Vagina (tissue), 2 donors: ENCODE results near the gene ITFG2. TPM values are rescaled to one million over a fixed set of nuclear protein-coding genes. Genes with fewer than 3 reads are reported as not detected.
A peak's percentile ranks its signal among the peaks of the same experiment; 100 is the strongest.

Source experiments
- DNase-seq, 2 donors: peaks; one replicate each; pipeline ENCODE4 v3.0.0-alpha.2; 2017; ENCODE audit errors: extremely low spot score in 2 of 2
- H3K27ac ChIP-seq: fragments of 200-600 bp; sonication (generic); one replicate; pipeline ENCODE4 v1.5.1; 2019
- H3K27me3 ChIP-seq: fragments of 200-600 bp; sonication (generic); one replicate; pipeline ENCODE4 v1.5.1; 2019
- H3K36me3 ChIP-seq, 2 donors: fragments of 200-600 bp; sonication (generic); one replicate each; pipeline ENCODE4 v1.5.1; 2017 to 2019
- H3K4me1 ChIP-seq: fragments of 200-600 bp; sonication (generic); one replicate; pipeline ENCODE4 v1.5.1; 2019
- H3K4me3 ChIP-seq, 2 donors: fragments of 200-600 bp; sonication (generic); 1 replicate in 1 of 2; 2 replicates in 1 of 2; pipeline ENCODE4 v1.5.1; 2016 to 2019
- H3K9me3 ChIP-seq: fragments of 200-600 bp; sonication (generic); one replicate; pipeline ENCODE4 v1.5.1; 2019
- CTCF ChIP-seq, 3 experiments: fragments of 450-650 bp in 2 of 3; fragments of 200-600 bp in 1 of 3; sonication (generic) in 1 of 3; IDR thresholded peaks; one replicate each; pipeline ENCODE4 v1.5.1; 2017 to 2019; ENCODE audit warnings: antibody characterized with exemption in 3 of 3, mild to moderate bottlenecking in 2 of 3, moderate library complexity in 2 of 3
- POLR2A ChIP-seq, 2 donors: fragments of 450-650 bp; IDR thresholded peaks; one replicate each; pipeline ENCODE4 v1.6.1; 2017; ENCODE audit warnings: antibody characterized with exemption in 2 of 2, mild to moderate bottlenecking in 2 of 2, moderate library complexity in 2 of 2
- POLR2AphosphoS5 ChIP-seq, 2 donors: sonication (generic); formaldehyde crosslinking; IDR thresholded peaks; one replicate each; pipeline ENCODE4 v1.9.0; 2017; ENCODE audit warnings: antibody characterized with exemption in 2 of 2, mild to moderate bottlenecking in 2 of 2, low read depth in 1 of 2; ENCODE audit not compliant: insufficient read depth in 1 of 2
- intact Hi-C: fragments of 100-400 bp; cut with DNase I; formaldehyde crosslinking; loops from one replicate; pipeline ENCODE4 v1.15.1; 2023
- total RNA-seq: library from RNA; depleted of rRNA; stranded (reverse); fragments of >200 nt; gene quantifications from one replicate; pipeline ENCODE4 v1.2.3, GENCODE V29; 2016

Gene ITFG2
- total RNA-seq, 1 donor from 2014 or later = 30.4 TPM

DNA sequence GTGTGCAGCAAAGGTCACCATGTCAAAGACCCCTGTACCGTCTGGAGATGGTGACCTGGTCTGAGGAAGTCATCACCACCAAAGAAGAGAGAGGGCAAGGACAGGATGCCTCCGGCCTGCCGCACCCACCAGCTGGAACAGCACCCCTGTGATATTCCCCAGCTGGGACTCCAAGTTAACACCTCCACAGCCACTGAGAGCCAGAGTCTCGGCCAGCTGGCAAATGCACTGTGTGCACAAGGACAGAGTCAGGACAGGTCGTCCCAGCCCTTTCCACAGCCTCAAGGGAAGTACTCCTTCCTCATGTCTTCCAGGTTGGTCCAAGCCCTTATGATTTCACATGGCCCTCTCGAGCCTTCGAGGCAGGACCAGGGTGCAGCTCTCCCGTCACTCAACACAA lies 37.0 kb upstream of the ITFG2 start:
- H3K27ac ChIP-seq = no peak overlapping the region
- TF ChIP-seq POLR2A (IDR thresholded peaks at IDR 0.05) (no peak), POLR2AphosphoS5 (IDR thresholded peaks at IDR 0.05; ENCODE audit: insufficient read depth in 1 of 2, low read depth in 1 of 2) (no peak), CTCF (IDR thresholded peaks at IDR 0.05) (no peak)
- H3K36me3 ChIP-seq = no peaks in the 10 kb centered on the region
- intact Hi-C loops = no loop called here
- H3K4me1 ChIP-seq = no peaks in the 10 kb centered on the region
- no peak overlapping the region for H3K4me3 ChIP-seq
- no peak for DNase-seq
- no peaks in the 10 kb centered on the region for H3K9me3 ChIP-seq
- H3K27me3 ChIP-seq = no peaks in the 10 kb centered on the region

DNA sequence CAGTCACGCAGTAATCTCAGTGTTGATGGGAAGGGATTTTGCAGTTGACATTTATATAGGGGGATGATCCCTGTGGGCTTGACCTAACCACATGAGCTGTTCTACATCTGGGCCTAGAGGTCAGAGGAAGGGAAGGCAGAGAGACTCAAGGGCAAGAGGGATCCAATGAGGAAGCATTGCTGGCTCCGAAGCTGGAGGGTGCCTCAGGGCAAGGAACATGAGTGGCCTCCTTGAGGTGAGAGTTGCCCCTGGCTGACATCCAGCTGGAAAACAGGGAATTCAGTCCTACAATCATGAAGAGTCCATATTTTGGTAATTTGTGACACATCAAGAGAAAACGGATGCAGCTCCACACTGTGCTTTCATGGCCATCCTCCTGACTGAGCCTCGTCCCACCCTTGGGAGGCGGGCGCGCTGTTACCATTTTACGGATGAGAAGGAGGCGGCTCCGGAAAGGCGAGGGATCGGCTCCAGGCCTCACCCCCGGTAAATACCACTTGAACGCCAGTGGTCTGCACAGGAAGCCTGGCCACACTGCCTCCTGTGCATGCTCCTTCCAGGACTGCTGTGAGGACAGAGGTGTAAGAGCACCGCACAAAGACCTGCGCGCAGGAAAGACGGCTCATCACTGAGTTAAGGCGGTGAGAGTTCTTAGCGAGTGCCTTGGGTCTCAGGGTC lies 36.2 kb upstream of the ITFG2 start:
- H3K36me3 ChIP-seq = no peaks in the 10 kb centered on the region
- intact Hi-C loops = no loop called here
- H3K9me3 ChIP-seq = no peaks in the 10 kb centered on the region
- no peak for DNase-seq
- H3K27ac ChIP-seq = no peak overlapping the region
- no peaks in the 10 kb centered on the region for H3K27me3 ChIP-seq
- H3K4me3 ChIP-seq = no peak overlapping the region
- TF ChIP-seq CTCF (IDR thresholded peaks at IDR 0.05) (no peak), POLR2AphosphoS5 (IDR thresholded peaks at IDR 0.05; ENCODE audit: insufficient read depth in 1 of 2, low read depth in 1 of 2) (no peak), POLR2A (IDR thresholded peaks at IDR 0.05) (no peak)
- H3K4me1 ChIP-seq = no peaks in the 10 kb centered on the region

DNA sequence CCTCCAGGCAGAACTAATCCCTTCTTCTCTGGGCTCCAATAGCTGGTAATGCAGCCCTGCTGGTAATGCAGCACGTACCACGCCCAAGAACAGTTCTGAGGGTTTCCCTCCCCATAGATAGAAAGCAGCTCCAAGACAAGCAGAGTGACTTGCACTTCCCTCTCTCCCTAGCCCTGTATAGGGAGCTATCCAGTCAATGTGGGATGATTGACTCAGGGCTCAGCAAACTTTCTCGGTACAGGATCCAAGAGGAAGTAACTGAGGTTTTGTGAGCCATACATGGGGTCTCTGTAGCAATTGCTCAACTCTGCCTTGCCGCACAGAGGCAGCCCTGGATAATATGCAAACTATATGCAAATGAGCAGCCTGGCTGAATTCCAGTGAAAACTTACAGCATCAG lies 33.2 kb upstream of the ITFG2 start:
- intact Hi-C loops = no loop called here
- Histone ChIP-seq H3K27ac (no peak overlapping the region), H3K4me3 (no peak overlapping the region), H3K27me3 (no peaks in the 10 kb centered on the region), H3K36me3 (no peaks in the 10 kb centered on the region), H3K9me3 (no peaks in the 10 kb centered on the region), H3K4me1 (peaks cover 8% of the 10 kb centered on the region)
- TF ChIP-seq POLR2AphosphoS5 (IDR thresholded peaks at IDR 0.05; ENCODE audit: insufficient read depth in 1 of 2, low read depth in 1 of 2) = no peak
- TF ChIP-seq CTCF (IDR thresholded peaks at IDR 0.05) = no peak
- TF ChIP-seq POLR2A (IDR thresholded peaks at IDR 0.05) = no peak
- no peak for DNase-seq

DNA sequence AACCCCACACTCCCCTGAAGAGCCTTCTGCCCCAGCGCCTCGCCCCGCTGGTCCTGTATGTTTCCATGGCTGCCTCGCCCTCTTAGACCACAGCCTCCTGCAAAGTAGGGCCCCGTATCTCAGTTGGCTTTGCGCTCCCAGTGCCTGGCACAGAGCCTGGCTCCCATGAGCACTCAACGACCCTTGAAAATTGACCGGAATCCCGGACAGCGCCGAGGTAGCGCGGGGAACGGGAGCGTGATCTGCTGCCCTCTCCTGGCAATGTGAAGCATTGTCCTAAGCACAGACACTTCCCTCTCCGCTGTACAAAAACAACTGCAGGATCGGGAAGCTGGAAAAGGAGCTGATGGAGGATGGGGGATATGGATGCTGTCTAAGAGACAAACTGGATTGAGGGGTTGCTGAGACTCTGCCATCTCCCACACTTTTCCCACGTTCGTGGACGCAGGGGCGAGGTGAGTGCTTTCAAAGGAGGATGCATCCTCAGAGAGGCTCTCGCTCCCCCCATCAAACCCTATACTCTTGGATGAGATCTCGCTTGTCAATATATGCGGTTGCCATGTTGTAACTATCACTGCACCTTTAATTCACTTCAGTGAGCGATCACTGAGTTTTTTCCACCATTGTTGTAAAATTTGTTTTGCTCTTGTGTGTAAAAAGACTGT lies 28.4 kb upstream of the ITFG2 start:
- intact Hi-C loops = no loop called here
- peak overlapping the region in 1 of 2 donors; percentile 17 for H3K4me3 ChIP-seq
- DNase-seq = no peak

More for the DNA sequence above, 28.4 kb upstream of the ITFG2 start:
- Histone ChIP-seq H3K27ac (no peak overlapping the region), H3K4me1 (peaks cover 8% of the 10 kb centered on the region), H3K36me3 (no peaks in the 10 kb centered on the region), H3K27me3 (no peaks in the 10 kb centered on the region), H3K9me3 (no peaks in the 10 kb centered on the region)
- TF ChIP-seq POLR2AphosphoS5 (IDR thresholded peaks at IDR 0.05; ENCODE audit: insufficient read depth in 1 of 2, low read depth in 1 of 2) (no peak), CTCF (IDR thresholded peaks at IDR 0.05) (peak; percentile 68 to 76 (median 75)), POLR2A (IDR thresholded peaks at IDR 0.05) (no peak)
